GM12801 (cell line): ENCODE data around the gene PRIMA1.

ENCODE experiments used
- CTCF ChIP-seq: IDR thresholded peaks from one replicate; pipeline ENCODE4 v1.5.1; 2011; ENCODE audit warnings: control low read depth; ENCODE audit not compliant: insufficient read length; ENCODE audit errors: extremely low read depth

Gene PRIMA1

GRCh38 chr14:93714605-93715004, 73.7 kb downstream of the PRIMA1 start:
- no peak for TF ChIP-seq CTCF

DNA sequence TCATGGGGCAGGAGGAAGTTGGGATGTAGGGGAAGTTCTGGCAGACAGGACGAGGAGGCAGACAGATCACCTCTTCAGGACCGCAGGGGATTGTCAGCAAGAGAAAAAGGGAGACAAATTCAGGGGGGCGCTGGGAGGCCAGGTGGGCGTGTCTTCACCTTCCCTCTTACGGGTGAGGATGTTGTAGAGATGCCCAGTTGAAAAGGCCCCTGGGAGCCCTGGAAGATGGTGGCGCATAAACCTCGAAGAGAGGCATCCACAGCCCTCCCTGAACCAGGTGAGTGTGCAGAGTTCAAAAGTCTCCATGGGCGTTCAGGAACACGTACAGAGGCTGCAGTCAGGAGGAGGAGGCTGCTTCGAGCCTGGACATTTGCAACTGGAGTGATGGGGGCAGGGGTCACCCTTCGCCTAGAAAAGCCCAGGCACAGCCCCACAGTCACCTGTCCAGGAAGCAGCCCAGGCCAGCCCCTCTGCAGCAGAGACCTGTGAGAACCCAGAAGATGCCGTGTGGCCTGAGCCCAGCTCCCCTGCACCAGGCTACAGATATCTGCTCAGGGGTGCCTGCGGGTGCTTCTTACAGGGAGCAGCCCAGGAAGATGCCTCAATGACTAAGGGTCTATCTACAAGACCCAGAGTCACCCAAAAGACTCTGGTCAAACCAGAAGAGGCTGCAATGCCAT, 74.4 kb downstream of the PRIMA1 start:
- TF ChIP-seq CTCF, result no peak

DNA sequence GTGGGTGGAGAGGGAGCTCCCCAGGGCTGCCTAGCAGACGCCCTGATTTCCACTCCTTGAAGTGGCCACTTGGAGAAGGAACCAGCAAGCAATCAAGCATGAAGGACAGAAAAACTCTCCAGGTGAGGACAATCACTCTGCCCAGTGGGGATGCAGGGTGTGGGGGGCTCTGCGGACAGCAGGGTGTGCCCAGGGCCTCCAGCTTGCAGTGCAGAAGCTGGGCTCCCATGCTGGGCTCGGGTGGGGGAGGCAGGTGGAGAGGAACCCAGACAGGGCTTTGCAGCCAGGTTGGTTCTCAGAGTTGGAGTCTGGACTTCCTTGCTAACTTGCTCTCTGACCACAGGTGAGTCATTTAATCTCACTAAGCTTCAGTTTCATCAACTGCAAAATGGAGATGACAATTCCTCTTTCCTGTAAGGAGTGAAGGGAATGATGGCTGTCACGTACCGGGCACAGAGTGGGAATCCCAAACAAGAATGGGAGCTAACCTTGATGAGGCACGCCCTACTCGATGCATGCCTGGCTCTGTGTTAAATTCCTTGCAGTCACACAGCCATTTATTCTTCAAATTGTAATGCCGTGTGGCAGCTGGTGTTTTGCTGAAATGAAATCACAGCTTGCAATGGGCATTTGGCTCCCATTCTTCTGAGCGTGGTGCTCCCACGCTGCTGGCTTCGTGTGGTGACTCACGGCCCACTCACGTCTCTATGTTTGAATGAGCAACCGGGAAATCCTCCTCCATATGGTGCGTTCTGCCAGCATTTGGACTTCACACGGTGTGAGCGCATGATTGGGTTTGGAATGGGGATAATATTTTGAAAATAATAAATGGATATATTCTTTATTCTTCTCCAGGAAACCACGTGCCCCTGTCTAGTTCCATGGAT, 75.2 kb downstream of the PRIMA1 start:
- TF ChIP-seq CTCF, result no peak

GRCh38 chr14:93712079-93712837, 76.0 kb downstream of the PRIMA1 start:
- TF ChIP-seq CTCF, result no peak

- no peak for TF ChIP-seq CTCF
These were observed 79.0 kb downstream of the PRIMA1 start for GRCh38 chr14:93709249-93709648.

DNA sequence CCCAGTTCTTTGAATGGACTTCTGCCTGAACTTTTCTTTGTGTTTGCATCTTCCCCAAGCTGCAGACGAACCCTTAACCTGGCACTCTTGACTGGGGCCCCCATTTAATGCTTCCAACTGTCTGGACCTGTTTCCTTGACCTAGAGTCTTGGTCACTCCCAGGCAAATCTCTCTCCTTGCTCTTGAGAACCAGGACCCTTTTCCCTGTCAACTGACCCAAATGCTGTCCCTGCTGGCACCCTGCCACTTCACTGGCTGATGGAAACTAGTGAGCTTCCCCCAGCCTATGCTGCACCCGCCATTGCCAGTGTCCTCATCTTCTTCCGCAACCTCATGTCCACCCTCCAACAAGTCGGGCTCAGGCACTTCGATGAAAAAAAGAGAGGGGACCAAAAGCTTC, 79.5 kb downstream of the PRIMA1 start:
- TF ChIP-seq CTCF, result no peak

DNA sequence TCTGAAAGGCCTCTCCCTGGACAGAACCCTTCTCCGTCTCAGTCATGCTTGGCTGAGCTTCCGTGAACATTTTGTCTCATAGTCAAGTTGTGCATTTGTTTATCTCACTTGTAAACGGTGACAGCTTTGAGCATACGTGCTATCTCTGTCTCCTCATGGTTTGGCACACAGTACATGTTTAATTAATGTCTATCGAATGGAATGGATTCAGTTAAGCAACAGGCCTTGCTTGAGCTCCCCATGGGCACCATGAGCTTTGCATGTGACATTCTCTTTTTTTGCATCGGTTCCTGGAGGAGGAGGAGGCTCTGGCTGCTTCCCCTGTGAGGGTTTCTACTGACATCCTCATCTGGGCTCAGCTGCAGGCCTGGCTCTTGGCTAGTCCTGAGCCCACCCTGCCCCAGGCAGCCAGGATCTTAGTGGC, 80.0 kb downstream of the PRIMA1 start:
- no peak for TF ChIP-seq CTCF
